ENCODE measurements around the gene NFE2L1. TPM values are rescaled to one million over a fixed set of nuclear protein-coding genes. Genes with fewer than 3 reads are reported as not detected.
"Not testable (repeated sequence)": the region's sequence is repeated elsewhere in the genome, so short reads cannot be mapped to it uniquely, and the experiment has no call there.

The NFE2L1 gene
- total and polyA plus RNA-seq, 2 experiments from 2014 or later: 28.0 to 66.4 TPM

GRCh38 chr17:48074322-48075081, 26.3 kb downstream of the NFE2L1 start:
- Histone ChIP-seq H3K9ac (peak overlapping the region; percentile 70), H3F3A (ENCODE audit: insufficient read depth) (peaks cover 50% of the 10 kb centered on the region), H4K20me1 (ENCODE audit: insufficient read depth) (no peaks in the 10 kb centered on the region), H3K4me3 (no peak overlapping the region), H3K36me3 (ENCODE audit: low read depth) (peaks cover 38% of the 10 kb centered on the region), H3K4me1 (ENCODE audit: insufficient read depth) (peaks cover 15% of the 10 kb centered on the region), H3K79me2 (ENCODE audit: insufficient read depth) (peaks cover 69% of the 10 kb centered on the region), H3K9me3 (ENCODE audit: low read depth) (no peaks in the 10 kb centered on the region), H3K9me2 (ENCODE audit: insufficient read depth) (no peaks in the 10 kb centered on the region), H3K4me2 (ENCODE audit: unreplicated experiment) (peak overlapping the region; percentile 24), H3K27ac (peak overlapping the region; percentile 89), H2AFZ (no peak overlapping the region), H3K27me3 (replicated peaks; ENCODE audit: insufficient read depth) (no peaks in the 10 kb centered on the region)
- TF ChIP-seq EZH2 (IDR thresholded peaks at IDR 0.05; ENCODE audit: insufficient read depth, poor library complexity, severe bottlenecking) (no peak), EZH2phosphoT487 (IDR thresholded peaks at IDR 0.05; ENCODE audit: insufficient read depth, low read depth) (no peak)
- WGBS, 2 experiments (ENCODE audit: low coverage in 1 of 2, low lambda C conversion rate in 2 of 2, missing lambda C conversion rate in 2 of 2): 59 to 61% methylated on average over 7 of the region's 7 CpGs
- in situ Hi-C loops (cut with MboI): loop anchor here (5.0 kb wide), 1 partner anchor 47 kb away; no protein-coding TSS in a partner anchor
- peak; percentile 92 for DNase-seq

DNA sequence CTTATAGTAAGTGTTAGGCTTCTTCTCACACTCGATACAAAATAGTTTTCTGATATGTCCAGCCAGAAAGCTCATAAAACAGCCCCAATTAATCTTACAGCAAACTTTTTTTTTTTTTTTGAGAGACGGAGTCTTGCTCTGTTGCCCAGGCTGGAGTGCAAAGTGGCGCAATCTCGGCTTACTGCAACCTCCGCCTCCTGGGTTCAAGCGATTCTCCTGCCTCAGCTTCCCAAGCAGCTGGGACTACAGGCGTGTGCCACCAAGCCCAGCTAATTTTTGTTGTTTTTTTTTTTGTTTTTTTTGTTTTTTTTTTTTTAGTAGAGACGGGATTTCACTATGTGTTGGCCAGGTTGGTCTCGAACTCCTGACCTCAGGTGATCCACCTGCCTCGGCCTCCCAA, 29.0 kb downstream of the NFE2L1 start:
- H3K4me2 ChIP-seq (ENCODE audit: unreplicated experiment); H3K9me2 ChIP-seq (ENCODE audit: insufficient read depth); H3K9ac ChIP-seq; H3K9me3 ChIP-seq (ENCODE audit: low read depth); H3K27ac ChIP-seq; H4K20me1 ChIP-seq (ENCODE audit: insufficient read depth); H3K27me3 ChIP-seq (replicated peaks; ENCODE audit: insufficient read depth); H3K4me3 ChIP-seq; in situ Hi-C loops (cut with MboI); H2AFZ ChIP-seq; DNase-seq: not testable (repeated sequence)
- Histone ChIP-seq H3K79me2 (ENCODE audit: insufficient read depth) (peaks cover 85% of the 10 kb centered on the region), H3K4me1 (ENCODE audit: insufficient read depth) (peaks cover 11% of the 10 kb centered on the region), H3F3A (ENCODE audit: insufficient read depth) (peaks cover 38% of the 10 kb centered on the region), H3K36me3 (ENCODE audit: low read depth) (peaks cover 25% of the 10 kb centered on the region)
- 90 to 91% methylated on average over 10 of the region's 10 CpGs for WGBS, 2 experiments (ENCODE audit: low coverage in 1 of 2, low lambda C conversion rate in 2 of 2, missing lambda C conversion rate in 2 of 2)

DNA sequence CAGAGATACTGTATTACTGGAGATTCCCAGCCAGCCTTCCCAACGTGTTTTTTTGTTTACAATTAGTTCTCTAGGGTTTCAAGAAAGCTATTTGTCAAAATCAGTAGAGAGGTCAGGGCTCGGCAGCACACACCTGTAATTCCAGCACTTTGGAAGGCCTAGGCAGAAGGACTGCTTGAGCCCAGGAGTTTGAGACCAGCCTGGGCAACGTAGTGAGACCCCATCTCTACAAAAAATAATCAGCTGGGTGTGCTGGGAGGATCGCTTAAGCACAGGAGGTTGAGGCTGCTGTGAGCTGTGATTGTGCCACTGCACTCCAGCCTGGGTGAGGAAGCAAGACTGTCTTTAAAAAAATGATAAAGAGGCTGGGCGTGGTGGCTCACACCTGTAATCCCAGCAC, 33.7 kb downstream of the NFE2L1 start:
- Histone ChIP-seq H3K27me3 (replicated peaks; ENCODE audit: insufficient read depth) (no peaks in the 10 kb centered on the region), H3K79me2 (ENCODE audit: insufficient read depth) (peaks cover 97% of the 10 kb centered on the region), H4K20me1 (ENCODE audit: insufficient read depth) (peaks cover 4% of the 10 kb centered on the region; the same call in 1 of the 2 replicates), H3K4me3 (no peak overlapping the region), H3F3A (ENCODE audit: insufficient read depth) (peaks cover under 1% of the 10 kb centered on the region; the same call in 1 of the 2 replicates), H3K9me3 (ENCODE audit: low read depth) (no peaks in the 10 kb centered on the region), H3K27ac (no peak overlapping the region), H3K9ac (no peak overlapping the region), H2AFZ (no peak overlapping the region), H3K4me1 (ENCODE audit: insufficient read depth) (no peaks in the 10 kb centered on the region), H3K36me3 (ENCODE audit: low read depth) (peaks cover 1% of the 10 kb centered on the region; the same call in 1 of the 2 replicates), H3K9me2 (ENCODE audit: insufficient read depth) (no peaks in the 10 kb centered on the region), H3K4me2 (ENCODE audit: unreplicated experiment) (no peak overlapping the region)
- DNase-seq: no peak
- 93 to 96% methylated on average over 5 of the region's 5 CpGs for WGBS, 2 experiments (ENCODE audit: low coverage in 1 of 2, low lambda C conversion rate in 2 of 2, missing lambda C conversion rate in 2 of 2)
- in situ Hi-C loops (cut with MboI): no loop called here
- TF ChIP-seq EZH2phosphoT487 (IDR thresholded peaks at IDR 0.05; ENCODE audit: insufficient read depth, low read depth) (no peak), EZH2 (IDR thresholded peaks at IDR 0.05; ENCODE audit: insufficient read depth, poor library complexity, severe bottlenecking) (no peak)

- Histone ChIP-seq H3K27me3 (replicated peaks; ENCODE audit: insufficient read depth) (no peaks in the 10 kb centered on the region), H4K20me1 (ENCODE audit: insufficient read depth) (peaks cover 4% of the 10 kb centered on the region; the same call in 1 of the 2 replicates), H3K36me3 (ENCODE audit: low read depth) (no peaks in the 10 kb centered on the region), H3K79me2 (ENCODE audit: insufficient read depth) (peaks cover 97% of the 10 kb centered on the region), H3K9me3 (ENCODE audit: low read depth) (no peaks in the 10 kb centered on the region), H3K4me1 (ENCODE audit: insufficient read depth) (no peaks in the 10 kb centered on the region), H3F3A (ENCODE audit: insufficient read depth) (no peaks in the 10 kb centered on the region), H3K4me3 (no peak overlapping the region), H3K4me2 (ENCODE audit: unreplicated experiment) (no peak overlapping the region), H3K27ac (no peak overlapping the region), H3K9ac (no peak overlapping the region), H2AFZ (no peak overlapping the region), H3K9me2 (ENCODE audit: insufficient read depth) (no peaks in the 10 kb centered on the region)
- in situ Hi-C loops (cut with MboI): no loop called here
- WGBS, 2 experiments (ENCODE audit: low coverage in 1 of 2, low lambda C conversion rate in 2 of 2, missing lambda C conversion rate in 2 of 2): 80 to 83% methylated on average over 2 of the region's 2 CpGs
- TF ChIP-seq EZH2 (IDR thresholded peaks at IDR 0.05; ENCODE audit: insufficient read depth, poor library complexity, severe bottlenecking) (no peak), EZH2phosphoT487 (IDR thresholded peaks at IDR 0.05; ENCODE audit: insufficient read depth, low read depth) (no peak)
- DNase-seq: no peak
Observed at GRCh38 chr17:48084932-48085331, 36.8 kb downstream of the NFE2L1 start.
